Activated CD4-positive, alpha-beta T cell treated with anti-CD3 and anti-CD28 coated beads, Interleukin-10, Interleukin-2, amounts not matched to agents 100 ng/mL and 50 ng/mL, durations not matched to agents 16 hours and 8 hours (primary cell): ENCODE results near the gene PHIP.
"Not testable (repeated sequence)": the region's sequence is repeated elsewhere in the genome, so short reads cannot be mapped to it uniquely, and the experiment has no call there.

Source experiments
- DNase-seq: peaks from one replicate; pipeline ENCODE4 v3.0.0-alpha.2; 2020

PHIP gene

DNA sequence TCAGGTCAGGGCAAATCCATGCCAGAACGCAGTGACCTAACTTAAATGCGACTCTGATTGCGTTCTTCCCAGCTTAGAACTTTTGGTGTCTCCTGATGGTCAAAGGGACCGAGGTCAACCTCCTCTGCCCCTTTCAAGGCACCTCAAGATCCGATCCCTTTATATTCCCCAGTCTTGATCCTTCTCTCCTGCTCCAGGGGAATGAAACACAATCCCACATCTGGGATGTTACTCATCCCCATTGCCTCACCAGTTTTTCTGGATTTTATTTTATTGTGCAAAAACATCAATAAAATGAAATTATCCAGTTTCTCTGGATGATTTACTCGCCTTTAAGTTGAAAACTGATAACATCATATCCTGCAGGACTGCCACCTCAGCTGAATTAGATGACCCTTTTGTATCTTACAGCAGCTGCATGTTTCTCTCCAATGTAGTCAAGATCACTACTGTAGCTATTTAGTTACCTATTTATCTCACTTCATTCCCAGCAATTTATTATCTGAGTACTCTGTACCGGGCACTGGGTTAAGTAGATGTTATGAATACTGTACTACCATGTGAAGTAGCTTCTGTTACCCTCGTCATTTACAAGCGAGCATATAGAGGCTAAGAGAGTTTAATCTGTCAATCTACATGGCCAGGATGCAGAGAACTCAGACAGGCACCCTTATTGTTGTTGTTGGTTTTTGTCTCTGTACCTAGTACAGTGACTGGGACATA is 166.7 kb downstream of the PHIP start:
- no peak for DNase-seq

DNA sequence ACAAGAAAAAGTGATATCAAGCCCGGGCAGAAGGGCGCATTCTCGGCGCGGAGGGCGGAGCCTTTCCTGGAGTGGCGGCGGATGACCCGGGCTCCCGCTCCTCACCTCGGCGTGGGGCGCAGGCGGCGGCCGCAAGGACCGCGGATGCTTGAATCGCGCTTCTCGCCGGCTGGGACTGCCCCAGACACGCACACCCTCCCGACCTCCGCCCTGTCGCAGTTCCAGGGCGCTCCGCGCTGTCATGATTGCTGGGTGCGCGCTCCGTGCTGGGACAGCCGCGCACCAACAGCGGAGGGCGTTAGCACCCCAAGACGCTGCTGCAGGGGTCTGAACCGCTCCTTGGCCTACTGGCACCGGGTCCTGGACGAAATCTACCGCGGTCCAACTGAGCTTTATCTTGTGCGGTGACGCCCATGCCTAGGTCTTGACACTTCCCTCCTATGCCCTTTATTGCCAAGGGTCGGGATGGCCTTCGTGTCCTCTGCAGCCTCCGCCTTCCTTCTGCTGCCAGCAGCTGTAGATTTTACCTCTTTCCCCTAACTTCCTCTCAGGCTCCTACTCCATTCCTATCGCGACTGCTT is 167.4 kb downstream of the PHIP start:
- peak; percentile 42 for DNase-seq

- DNase-seq, result no peak
These were observed 168.0 kb downstream of the PHIP start for GRCh38 chr6:78910010-78910409.

DNA sequence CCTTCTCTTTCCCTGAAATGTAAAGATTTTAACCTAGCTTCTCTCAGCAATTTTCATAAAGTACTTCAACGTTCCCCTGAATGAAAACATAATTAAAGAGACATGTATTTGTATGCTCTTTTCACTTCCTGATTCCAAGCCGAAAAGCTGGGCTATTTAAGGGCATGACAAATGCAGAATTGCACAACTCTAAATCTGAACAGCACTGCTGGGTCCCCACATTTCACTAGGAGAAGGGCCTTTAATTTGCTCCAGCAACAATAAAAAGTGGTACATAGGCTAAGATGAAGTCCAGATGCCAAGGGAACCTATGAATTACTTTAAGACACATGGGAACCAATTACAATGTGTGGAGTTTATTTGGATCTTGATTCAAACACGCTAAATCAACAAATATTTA is 168.7 kb downstream of the PHIP start:
- no peak for DNase-seq

- DNase-seq, result no peak
These were observed 169.4 kb downstream of the PHIP start for GRCh38 chr6:78908621-78909020.

GRCh38 chr6:78896227-78896626 is 181.8 kb downstream of the PHIP start:
- DNase-seq, result no peak

GRCh38 chr6:78889901-78890300 is 188.2 kb downstream of the PHIP start:
- not testable (repeated sequence) for DNase-seq
